H1 (cell line): Measurements from ENCODE around the gene MAN1A2.

ENCODE experiments used
- CBX5 ChIP-seq: fragments of 300-800, 300-1000 bp; sonication (generic); IDR thresholded peaks from 2 replicates; pipeline ENCODE4 v1.7.1; 2016; ENCODE audit warnings: antibody characterized with exemption, low read length, low read depth
- CHD1 ChIP-seq: IDR thresholded peaks from 2 replicates; pipeline ENCODE4 v1.6.1; 2012; ENCODE audit warnings: low read depth, low read length, improper control_type of control experiment
- CHD2 ChIP-seq: IDR thresholded peaks from 2 replicates; pipeline ENCODE4 v1.6.1; 2012; ENCODE audit warnings: low read length, improper control_type of control experiment
- EZH2 ChIP-seq: fragments of 200-600 bp; sonication (generic); IDR thresholded peaks from 2 replicates; pipeline ENCODE4 v1.7.1; 2012; ENCODE audit warnings: low read depth, mild to moderate bottlenecking, moderate library complexity, low read length, inconsistent platforms; ENCODE audit not compliant: severe bottlenecking
- GABPA ChIP-seq: IDR thresholded peaks from 2 replicates; pipeline ENCODE4 v1.6.1; 2011; ENCODE audit warnings: mild to moderate bottlenecking, low read length, moderate library complexity, borderline replicate concordance; ENCODE audit not compliant: insufficient read depth
- POLR2A ChIP-seq, 2 experiments: IDR thresholded peaks; 1 replicate in 1 of 2; 2 replicates in 1 of 2; pipeline ENCODE4 v1.6.1; 2011; ENCODE audit warnings: low read depth in 2 of 2, low read length in 2 of 2, mild to moderate bottlenecking in 2 of 2; ENCODE audit errors: control extremely low read depth in 1 of 2
- RFX5 ChIP-seq: IDR thresholded peaks from 2 replicates; pipeline ENCODE4 v1.6.1; 2011; ENCODE audit warnings: low read depth, low read length, improper control_type of control experiment, borderline replicate concordance
- TF ChIP-seq, protein P1 (sequence below), 3 experiments: IDR thresholded peaks; 1 replicate in 2 of 3; 2 replicates in 1 of 3; pipeline versions ENCODE4 v1.5.1 to v1.6.1; 2011; ENCODE audit warnings: low read length in 3 of 3, mild to moderate bottlenecking in 3 of 3, inconsistent platforms in 2 of 3, low read depth in 1 of 3, moderate library complexity in 1 of 3; ENCODE audit not compliant: insufficient read depth in 1 of 3; ENCODE audit errors: control extremely low read depth in 1 of 3
- TF ChIP-seq, protein P2 (sequence below): IDR thresholded peaks from 2 replicates; pipeline ENCODE4 v1.6.1; 2012; ENCODE audit warnings: inconsistent platforms

DNA sequence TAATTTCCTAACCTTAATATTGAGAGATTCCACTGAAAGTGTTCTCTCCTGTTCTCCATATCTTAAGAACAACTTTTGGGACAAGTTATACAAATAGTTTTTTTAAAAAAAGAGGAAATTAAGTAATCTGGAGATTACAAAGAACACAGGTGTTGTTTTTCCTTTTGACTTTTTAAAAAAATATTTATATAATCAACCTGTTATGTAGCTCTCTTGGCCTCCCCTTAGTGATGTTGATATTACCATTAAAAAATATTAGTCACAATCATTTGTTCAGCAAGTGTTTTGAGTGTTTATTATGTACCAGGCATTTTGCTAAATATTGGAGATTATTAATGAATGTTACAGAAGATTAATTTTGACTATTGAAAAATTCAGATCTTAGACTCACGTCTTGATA, 8.1 kb downstream of the MAN1A2 start:
- TF ChIP-seq, protein P1, sequence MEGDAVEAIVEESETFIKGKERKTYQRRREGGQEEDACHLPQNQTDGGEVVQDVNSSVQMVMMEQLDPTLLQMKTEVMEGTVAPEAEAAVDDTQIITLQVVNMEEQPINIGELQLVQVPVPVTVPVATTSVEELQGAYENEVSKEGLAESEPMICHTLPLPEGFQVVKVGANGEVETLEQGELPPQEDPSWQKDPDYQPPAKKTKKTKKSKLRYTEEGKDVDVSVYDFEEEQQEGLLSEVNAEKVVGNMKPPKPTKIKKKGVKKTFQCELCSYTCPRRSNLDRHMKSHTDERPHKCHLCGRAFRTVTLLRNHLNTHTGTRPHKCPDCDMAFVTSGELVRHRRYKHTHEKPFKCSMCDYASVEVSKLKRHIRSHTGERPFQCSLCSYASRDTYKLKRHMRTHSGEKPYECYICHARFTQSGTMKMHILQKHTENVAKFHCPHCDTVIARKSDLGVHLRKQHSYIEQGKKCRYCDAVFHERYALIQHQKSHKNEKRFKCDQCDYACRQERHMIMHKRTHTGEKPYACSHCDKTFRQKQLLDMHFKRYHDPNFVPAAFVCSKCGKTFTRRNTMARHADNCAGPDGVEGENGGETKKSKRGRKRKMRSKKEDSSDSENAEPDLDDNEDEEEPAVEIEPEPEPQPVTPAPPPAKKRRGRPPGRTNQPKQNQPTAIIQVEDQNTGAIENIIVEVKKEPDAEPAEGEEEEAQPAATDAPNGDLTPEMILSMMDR (IDR thresholded peaks at IDR 0.05; ENCODE audit: control extremely low read depth in 1 of 3, insufficient read depth in 1 of 3, low read depth in 1 of 3, low read length in 3 of 3): no peak
- TF ChIP-seq RFX5 (no peak), EZH2 (no peak), POLR2A (IDR thresholded peaks at IDR 0.05; ENCODE audit: control extremely low read depth in 1 of 2, low read depth in 2 of 2, low read length in 2 of 2) (no peak), CHD2 (no peak), CBX5 (no peak), GABPA (no peak), CHD1 (no peak)
- TF ChIP-seq, protein P2, sequence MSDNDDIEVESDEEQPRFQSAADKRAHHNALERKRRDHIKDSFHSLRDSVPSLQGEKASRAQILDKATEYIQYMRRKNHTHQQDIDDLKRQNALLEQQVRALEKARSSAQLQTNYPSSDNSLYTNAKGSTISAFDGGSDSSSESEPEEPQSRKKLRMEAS: no peak
